ENCODE measurements around the gene OR51B6. TPM values are rescaled to one million over a fixed set of nuclear protein-coding genes. Genes with fewer than 3 reads are reported as not detected.
"Not testable (repeated sequence)": the region's sequence is repeated elsewhere in the genome, so short reads cannot be mapped to it uniquely, and the experiment has no call there.

The OR51B6 gene
- polyA plus RNA-seq, 2 of the 4 experiments (the other 2 are of a cell fraction), result not detected

DNA sequence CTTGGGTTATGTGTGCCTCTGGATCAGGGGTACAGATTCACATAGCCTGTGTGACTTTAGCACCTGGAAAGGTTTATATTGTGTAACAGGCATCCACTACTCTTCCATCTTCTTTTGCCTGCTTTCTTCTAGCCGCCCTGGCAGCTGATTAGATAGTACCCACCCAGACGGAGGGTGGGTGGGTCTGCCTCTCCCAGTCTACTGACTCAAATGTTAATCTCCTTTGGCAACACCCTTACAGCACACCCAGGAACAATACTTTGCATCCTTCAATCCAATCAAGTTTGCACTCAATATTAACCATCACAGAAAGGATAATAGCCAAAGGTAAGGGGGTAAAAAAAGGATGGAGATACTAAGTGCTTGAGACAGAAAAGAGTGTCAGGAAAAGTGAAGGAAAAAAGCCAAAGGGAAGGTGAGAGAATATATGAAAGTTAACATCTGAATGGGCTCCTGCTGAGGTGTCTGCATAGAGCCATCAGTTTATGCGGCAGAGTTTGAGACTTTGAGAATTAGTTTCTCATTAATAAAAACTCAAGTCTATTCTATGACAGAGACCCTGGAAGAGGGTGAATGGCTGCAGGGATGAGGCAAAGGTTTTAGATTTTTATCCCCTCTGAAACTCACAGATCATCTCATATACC, 2.6 kb upstream of the OR51B6 start:
- ATAC-seq (no peak), FAIRE-seq (no peak), DNase-seq (ENCODE audit: low read depth in 1 of 2, low spot score in 1 of 2) (no peak)
- no peak for TF ChIP-seq GATA3 (IDR thresholded peaks at IDR 0.05; ENCODE audit: borderline replicate concordance)
- TF ChIP-seq, protein P1, sequence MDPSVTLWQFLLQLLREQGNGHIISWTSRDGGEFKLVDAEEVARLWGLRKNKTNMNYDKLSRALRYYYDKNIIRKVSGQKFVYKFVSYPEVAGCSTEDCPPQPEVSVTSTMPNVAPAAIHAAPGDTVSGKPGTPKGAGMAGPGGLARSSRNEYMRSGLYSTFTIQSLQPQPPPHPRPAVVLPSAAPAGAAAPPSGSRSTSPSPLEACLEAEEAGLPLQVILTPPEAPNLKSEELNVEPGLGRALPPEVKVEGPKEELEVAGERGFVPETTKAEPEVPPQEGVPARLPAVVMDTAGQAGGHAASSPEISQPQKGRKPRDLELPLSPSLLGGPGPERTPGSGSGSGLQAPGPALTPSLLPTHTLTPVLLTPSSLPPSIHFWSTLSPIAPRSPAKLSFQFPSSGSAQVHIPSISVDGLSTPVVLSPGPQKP (IDR thresholded peaks at IDR 0.05; ENCODE audit: low read depth, low read length), result no peak
- TF ChIP-seq TP53 (CRISPR knock-in tag; IDR thresholded peaks at IDR 0.05), result no peak
- TF ChIP-seq KDM1A (IDR thresholded peaks at IDR 0.05; ENCODE audit: low read depth), result no peak
- TF ChIP-seq, protein P2, sequence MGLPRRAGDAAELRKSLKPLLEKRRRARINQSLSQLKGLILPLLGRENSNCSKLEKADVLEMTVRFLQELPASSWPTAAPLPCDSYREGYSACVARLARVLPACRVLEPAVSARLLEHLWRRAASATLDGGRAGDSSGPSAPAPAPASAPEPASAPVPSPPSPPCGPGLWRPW (IDR thresholded peaks at IDR 0.05), result no peak
- TF ChIP-seq PHF8 (IDR thresholded peaks at IDR 0.05; ENCODE audit: borderline replicate concordance, low read depth), result no peak
- no peak for TF ChIP-seq NFE2L2 (conservative IDR thresholded peaks at IDR 0.05; ENCODE audit: low read length)
- TF ChIP-seq SMC3 (IDR thresholded peaks at IDR 0.05), result no peak
- no peak for TF ChIP-seq HOXB13 (CRISPR knock-in tag; IDR thresholded peaks at IDR 0.05; ENCODE audit: low read depth)
- TF ChIP-seq, protein P3, sequence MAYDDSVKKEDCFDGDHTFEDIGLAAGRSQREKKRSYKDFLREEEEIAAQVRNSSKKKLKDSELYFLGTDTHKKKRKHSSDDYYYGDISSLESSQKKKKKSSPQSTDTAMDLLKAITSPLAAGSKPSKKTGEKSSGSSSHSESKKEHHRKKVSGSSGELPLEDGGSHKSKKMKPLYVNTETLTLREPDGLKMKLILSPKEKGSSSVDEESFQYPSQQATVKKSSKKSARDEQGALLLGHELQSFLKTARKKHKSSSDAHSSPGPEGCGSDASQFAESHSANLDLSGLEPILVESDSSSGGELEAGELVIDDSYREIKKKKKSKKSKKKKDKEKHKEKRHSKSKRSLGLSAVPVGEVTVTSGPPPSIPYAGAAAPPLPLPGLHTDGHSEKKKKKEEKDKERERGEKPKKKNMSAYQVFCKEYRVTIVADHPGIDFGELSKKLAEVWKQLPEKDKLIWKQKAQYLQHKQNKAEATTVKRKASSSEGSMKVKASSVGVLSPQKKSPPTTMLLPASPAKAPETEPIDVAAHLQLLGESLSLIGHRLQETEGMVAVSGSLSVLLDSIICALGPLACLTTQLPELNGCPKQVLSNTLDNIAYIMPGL (CRISPR knock-in tag; IDR thresholded peaks at IDR 0.05; ENCODE audit: borderline replicate concordance), result no peak
- TF ChIP-seq NR3C1 (IDR thresholded peaks at IDR 0.05), result no peak
- no peak for TF ChIP-seq EHF (CRISPR knock-in tag; IDR thresholded peaks at IDR 0.05)
- no peak for TF ChIP-seq MAFK (IDR thresholded peaks at IDR 0.05; ENCODE audit: partially characterized antibody)
- no peak for TF ChIP-seq ZNF302 (CRISPR knock-in tag; IDR thresholded peaks at IDR 0.05)
- TF ChIP-seq, protein P4, sequence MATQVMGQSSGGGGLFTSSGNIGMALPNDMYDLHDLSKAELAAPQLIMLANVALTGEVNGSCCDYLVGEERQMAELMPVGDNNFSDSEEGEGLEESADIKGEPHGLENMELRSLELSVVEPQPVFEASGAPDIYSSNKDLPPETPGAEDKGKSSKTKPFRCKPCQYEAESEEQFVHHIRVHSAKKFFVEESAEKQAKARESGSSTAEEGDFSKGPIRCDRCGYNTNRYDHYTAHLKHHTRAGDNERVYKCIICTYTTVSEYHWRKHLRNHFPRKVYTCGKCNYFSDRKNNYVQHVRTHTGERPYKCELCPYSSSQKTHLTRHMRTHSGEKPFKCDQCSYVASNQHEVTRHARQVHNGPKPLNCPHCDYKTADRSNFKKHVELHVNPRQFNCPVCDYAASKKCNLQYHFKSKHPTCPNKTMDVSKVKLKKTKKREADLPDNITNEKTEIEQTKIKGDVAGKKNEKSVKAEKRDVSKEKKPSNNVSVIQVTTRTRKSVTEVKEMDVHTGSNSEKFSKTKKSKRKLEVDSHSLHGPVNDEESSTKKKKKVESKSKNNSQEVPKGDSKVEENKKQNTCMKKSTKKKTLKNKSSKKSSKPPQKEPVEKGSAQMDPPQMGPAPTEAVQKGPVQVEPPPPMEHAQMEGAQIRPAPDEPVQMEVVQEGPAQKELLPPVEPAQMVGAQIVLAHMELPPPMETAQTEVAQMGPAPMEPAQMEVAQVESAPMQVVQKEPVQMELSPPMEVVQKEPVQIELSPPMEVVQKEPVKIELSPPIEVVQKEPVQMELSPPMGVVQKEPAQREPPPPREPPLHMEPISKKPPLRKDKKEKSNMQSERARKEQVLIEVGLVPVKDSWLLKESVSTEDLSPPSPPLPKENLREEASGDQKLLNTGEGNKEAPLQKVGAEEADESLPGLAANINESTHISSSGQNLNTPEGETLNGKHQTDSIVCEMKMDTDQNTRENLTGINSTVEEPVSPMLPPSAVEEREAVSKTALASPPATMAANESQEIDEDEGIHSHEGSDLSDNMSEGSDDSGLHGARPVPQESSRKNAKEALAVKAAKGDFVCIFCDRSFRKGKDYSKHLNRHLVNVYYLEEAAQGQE (IDR thresholded peaks at IDR 0.05), result no peak
- no peak for TF ChIP-seq POLR2AphosphoS2 (conservative IDR thresholded peaks at IDR 0.05; ENCODE audit: low read length)
- TF ChIP-seq RARB (CRISPR knock-in tag; IDR thresholded peaks at IDR 0.05), result no peak
- no peak for TF ChIP-seq HOXA7 (CRISPR knock-in tag; IDR thresholded peaks at IDR 0.05)
- no peak overlapping the region for H3K4me3 ChIP-seq
- ChIA-PET CTCF (no interaction called here), POLR2A (no interaction called here)
- no peak overlapping the region for H3K4me2 ChIP-seq
- WGBS (ENCODE audit: missing lambda C conversion rate), result 23% methylated on average over 3 of the region's 3 CpGs
- H3K4me1 ChIP-seq, result no peaks in the 10 kb centered on the region
- no peak overlapping the region for H3K27ac ChIP-seq
- no peaks in the 10 kb centered on the region for H3K9me3 ChIP-seq

DNA sequence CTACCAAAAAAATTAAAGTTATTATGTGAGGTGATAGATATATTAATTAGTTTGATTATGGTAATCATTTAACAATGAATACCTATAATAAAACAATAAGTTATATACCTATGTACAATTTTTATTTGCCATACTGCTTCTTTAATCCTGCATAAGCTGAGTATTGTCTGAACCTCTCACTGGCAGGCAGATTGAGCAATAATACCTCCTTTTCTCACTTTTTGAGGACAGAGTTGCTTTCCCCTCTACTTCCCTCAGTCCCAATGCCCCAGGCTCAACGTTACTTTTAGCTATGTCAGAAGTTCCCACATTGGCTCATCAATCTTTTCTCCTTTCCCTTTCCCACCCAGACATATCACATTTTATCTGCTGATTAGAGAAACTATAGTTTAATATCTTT, 1.8 kb upstream of the OR51B6 start:
- POLR2A ChIA-PET, result no interaction called here
- TF ChIP-seq TP53 (CRISPR knock-in tag; IDR thresholded peaks at IDR 0.05) (no peak), TFCP2L1 (CRISPR knock-in tag; IDR thresholded peaks at IDR 0.05) (no peak), JUNB (IDR thresholded peaks at IDR 0.05) (no peak), MAZ (IDR thresholded peaks at IDR 0.05; ENCODE audit: borderline replicate concordance, low read depth, low read length) (no peak)
- TF ChIP-seq, protein P5, sequence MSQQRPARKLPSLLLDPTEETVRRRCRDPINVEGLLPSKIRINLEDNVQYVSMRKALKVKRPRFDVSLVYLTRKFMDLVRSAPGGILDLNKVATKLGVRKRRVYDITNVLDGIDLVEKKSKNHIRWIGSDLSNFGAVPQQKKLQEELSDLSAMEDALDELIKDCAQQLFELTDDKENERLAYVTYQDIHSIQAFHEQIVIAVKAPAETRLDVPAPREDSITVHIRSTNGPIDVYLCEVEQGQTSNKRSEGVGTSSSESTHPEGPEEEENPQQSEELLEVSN (IDR thresholded peaks at IDR 0.05; ENCODE audit: borderline replicate concordance, low read depth), result no peak
- TF ChIP-seq, protein P6, sequence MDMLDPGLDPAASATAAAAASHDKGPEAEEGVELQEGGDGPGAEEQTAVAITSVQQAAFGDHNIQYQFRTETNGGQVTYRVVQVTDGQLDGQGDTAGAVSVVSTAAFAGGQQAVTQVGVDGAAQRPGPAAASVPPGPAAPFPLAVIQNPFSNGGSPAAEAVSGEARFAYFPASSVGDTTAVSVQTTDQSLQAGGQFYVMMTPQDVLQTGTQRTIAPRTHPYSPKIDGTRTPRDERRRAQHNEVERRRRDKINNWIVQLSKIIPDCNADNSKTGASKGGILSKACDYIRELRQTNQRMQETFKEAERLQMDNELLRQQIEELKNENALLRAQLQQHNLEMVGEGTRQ (IDR thresholded peaks at IDR 0.05), result no peak
- Histone ChIP-seq H3K4me1 (no peaks in the 10 kb centered on the region), H3K9me3 (no peaks in the 10 kb centered on the region), H3K4me3 (no peak overlapping the region), H3K27ac (no peak overlapping the region), H3K4me2 (no peak overlapping the region)
- no peak for FAIRE-seq
- no peak for DNase-seq (ENCODE audit: low read depth in 1 of 2, low spot score in 1 of 2)
- ATAC-seq, result no peak
- CTCF ChIA-PET, result no interaction called here
- 0% methylated on average over 1 of the region's 1 CpG for WGBS (ENCODE audit: missing lambda C conversion rate)

DNA sequence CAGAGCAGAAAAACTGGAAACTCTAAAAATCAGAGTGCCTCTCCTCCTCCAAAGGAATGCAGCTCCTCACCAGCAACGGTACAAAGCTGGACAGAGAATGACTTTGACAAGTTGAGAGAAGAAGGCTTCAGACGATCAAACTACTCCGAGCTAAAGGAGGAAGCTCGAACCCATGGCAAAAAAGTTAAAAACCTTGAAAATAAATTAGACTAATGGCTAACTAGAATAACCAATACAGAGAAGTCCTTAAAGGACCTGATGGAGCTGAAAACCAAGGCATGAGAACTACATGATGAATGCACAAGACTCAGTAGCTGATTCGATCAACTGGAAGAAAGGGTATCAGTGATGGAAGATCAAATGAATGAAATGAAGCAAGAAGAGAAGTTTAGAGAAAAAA, 4.7 kb downstream of the OR51B6 start:
- H3K27ac ChIP-seq; H3K9me3 ChIP-seq; CTCF ChIA-PET; ATAC-seq; H3K4me1 ChIP-seq; H3K4me2 ChIP-seq; FAIRE-seq; POLR2A ChIA-PET; H3K4me3 ChIP-seq; DNase-seq (ENCODE audit: low read depth in 1 of 2, low spot score in 1 of 2): not testable (repeated sequence)
- WGBS (ENCODE audit: missing lambda C conversion rate), result 9% methylated on average over 5 of the region's 5 CpGs

Measured in A549 (cell line).